Activated CD4-positive, alpha-beta T cell treated with anti-CD3 and anti-CD28 coated beads for 1 hour (primary cell): ENCODE data around the gene TMSB4X.
"Not testable (repeated sequence)": the region's sequence is repeated elsewhere in the genome, so short reads cannot be mapped to it uniquely, and the experiment has no call there.

Source experiments
- DNase-seq: peaks from one replicate; pipeline ENCODE4 v3.0.0-alpha.2; 2020

TMSB4X gene

DNA sequence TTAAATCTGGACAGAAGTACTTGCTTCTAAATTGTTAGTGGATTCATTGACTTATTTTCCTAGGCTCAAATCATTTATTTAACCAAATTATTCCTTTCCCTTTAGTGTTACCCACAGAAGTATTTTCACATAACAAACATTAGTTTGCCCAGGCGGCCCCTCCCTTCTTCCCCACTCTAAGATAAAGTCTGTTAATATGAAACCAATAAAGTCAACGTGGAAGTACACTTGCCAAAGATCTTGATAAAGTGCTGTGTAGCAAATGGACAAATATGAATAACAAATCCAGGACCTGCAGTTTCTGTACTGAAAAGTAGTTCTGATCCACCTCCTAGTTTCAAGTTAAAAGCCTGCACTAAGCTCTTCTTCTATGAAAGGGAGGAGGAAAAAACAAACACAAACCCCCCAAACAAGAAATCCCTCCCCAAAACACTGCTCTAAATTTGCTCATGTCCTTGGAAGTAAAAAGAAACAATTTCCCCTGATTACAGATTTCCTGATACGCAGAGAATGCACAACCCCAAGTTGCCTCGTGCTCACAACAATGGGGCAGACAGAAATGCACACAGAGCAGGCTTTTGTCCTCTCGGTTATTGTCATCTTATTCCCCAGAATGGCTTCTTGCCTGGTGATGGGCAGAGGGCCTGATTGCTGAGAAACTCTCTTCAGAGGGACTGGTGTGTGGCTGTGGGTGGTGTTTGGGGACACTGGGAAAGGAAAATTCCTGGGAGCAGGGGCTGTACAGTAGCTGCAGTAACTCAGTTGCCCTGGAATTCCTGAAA is 23.2 kb downstream of the TMSB4X start:
- no peak for DNase-seq

DNA sequence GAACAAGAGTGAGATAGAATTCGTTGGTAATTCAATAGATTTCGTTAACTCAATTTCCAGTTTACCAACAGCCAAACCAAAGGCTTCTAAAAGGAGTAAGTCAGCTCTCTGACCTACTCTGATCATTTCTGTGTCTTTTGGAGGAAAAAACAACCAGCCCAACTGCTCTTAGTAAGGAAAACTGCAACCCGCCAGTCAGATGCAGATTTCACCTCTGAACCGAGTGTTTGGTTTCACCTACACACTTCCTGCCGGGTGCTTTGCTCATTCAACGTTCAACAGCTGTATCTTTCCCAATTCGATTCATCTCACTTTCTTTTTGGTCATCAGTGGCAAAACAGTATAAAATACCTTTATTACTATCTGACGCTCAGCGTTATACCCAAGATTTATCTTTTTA is 24.5 kb downstream of the TMSB4X start:
- DNase-seq, result peak; percentile 16

DNA sequence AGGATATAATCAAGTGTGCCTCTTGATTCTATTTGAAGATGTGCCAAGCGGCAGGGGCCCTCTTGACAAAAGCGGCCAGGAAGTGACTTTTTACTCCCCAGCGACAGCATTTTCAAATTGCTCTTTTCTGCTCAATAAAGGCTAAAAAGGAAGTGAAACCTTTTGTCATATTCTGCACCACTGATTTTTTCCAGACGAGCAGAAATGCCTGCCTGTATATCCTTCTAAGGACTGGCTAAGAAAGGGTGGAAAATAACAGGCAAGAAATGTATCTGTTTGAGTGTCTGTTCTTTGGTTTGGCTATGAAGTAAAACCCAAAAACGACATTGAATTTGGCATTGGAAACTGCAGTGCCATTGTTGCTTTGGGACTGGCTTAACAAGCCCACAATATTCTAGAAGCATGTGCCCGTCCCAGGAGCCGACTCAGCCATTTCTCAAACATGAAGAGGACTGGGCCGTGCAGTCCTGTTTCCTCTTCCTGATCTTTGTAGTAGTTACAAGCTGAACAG is 25.4 kb downstream of the TMSB4X start:
- no peak for DNase-seq

DNA sequence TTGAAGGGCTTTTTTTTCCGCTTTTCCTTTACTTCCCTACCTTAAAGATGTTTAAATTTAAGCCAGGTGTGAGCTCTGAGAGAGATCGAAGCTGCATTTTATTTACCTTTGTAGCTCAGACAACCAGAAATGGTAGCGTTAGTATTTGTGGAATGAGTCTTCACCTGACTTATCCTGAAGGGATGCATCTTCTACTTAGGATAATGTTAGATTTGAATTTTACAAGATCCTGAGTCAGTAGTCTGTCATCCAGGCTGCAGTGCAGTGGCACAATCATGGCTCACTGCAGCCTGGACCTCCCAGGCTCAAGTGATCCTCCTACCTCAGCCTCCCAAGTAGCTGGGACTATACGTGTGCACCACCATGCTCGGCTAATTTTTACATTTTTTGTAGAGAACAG is 26.2 kb downstream of the TMSB4X start:
- no peak for DNase-seq

DNA sequence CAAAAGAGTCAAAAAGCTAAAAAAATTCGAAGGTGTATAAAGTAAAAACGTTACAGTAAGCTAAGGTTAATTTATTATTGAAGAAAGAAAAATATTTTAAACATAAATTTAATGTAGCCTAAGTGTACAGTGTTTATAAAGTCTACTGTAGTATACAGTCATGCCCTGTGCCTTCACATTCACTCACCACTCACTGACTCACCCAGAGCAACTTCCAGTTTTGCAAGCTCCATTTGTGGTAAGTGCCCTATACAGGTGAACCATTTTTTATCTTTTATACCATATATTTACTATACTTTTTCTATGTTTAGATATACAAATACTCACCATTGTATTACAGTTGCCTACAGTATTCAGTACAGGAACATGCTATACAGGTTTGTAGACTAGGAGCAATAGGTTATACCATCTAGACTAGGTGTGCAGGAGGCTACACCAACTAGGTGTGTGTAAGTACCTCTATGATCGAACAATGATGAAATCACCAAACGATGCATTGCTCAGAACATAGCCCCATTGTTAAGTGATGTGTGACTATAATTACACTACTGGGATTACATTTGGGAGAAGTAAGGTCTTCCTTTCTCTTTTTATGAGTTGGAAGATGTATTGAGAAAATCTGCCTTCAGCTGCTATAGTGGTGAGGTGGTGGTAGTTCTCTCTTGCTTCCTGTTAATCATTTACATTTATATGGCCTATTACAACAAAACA is 27.2 kb downstream of the TMSB4X start:
- no peak for DNase-seq

DNA sequence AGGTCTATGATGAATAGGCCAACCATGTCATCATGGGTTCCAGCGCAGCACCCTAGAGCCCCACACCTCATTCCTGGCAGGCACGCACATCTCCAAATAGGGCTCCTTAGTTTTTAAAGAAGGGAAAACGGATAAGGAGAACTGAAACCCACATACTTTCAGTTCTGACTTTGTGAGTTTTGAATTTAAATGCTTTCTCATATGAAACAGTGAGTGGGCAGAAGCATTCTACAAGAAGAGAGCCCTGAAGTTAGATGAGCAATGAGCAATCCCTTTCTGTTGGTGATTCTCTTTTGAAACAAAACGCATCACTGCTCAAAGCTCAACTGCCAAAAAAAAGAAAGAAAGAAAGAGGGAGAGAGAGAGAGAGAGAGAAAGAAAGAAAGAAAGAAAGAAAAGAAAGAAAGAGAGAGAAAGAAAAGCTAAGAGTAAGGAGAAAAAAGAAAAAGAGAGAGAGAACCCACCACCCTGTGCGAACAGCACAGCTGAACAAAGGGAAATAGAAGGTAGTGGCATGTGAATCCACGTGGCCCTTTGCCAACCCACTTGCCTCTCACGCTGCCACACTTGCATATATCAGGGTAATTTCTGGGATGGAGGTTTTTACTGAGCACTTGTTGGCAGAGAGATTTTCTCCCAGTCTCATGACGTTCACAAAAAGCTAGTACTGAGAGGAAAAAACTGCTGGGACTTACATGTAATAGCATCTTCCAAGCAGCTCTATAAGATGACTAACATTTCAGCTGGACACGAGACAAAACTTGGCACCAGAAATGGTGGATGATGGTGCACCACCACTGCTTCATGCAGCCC is 31.0 kb downstream of the TMSB4X start:
- no peak for DNase-seq

DNA sequence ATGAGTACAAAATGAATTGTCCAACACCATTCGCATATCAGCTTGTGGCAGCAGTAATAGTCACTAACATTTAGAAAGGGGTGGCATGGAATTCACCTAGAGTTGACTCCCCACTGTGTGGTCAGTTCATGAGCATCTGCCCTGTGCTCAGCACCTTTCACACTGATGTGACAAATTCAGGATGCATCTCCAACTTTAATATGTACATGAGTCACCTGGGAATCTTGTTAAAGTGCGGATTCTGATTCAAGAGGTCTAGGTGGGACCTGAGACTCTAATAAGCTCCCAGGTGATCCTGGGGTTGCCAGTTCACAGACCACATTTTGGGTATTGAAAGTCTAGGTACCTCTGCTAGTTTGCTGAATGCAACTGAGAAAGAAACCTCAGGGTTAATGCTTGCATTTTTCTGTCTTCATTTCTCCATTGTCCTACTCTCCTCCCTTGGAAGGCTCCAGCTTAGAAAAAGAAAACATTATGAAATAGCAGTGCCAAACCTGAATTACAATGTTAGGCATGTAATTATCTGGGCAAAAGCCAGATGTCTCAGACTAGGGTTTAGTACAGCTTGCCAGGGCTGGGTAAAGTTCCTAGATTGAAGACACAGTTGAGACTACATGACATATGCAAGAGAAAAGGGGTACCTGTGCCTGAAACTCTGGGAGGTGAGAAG is 32.7 kb downstream of the TMSB4X start:
- no peak for DNase-seq

DNA sequence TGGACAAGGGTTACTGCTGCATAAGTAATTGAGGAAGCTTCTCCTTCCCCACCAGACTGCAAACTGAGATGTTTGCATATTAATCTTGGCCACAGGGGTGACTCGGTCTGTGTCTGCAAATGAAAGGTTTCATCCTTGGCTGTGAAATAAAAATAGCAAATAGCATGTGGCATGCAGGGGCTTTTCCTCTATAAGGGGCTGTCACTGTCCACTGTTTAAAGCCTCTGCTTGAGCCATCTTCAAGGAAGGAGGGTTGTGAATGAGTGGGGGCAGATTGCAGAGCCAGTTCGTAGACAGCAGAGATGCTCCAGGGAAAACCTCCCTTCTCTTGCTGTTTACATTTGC is 33.3 kb downstream of the TMSB4X start:
- DNase-seq, result no peak

DNA sequence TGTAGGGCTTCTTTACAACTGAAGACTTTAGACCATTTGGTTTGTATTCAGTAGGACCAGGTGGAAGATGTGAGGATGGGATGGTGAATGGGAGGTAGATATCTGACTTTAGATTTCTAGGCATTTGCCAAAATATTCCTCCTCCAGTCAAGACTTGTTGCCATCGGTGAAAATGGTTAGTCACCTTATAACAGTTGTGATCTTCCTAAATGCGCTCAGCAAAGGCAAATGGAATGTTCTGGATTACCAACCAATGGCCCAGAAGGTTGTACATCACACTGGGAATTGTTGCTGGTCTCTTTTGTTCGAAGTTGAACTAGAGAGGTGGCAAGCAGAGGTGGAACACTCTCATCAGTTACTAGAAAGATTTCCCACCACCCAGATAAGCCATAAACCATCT is 33.9 kb downstream of the TMSB4X start:
- DNase-seq, result no peak

DNA sequence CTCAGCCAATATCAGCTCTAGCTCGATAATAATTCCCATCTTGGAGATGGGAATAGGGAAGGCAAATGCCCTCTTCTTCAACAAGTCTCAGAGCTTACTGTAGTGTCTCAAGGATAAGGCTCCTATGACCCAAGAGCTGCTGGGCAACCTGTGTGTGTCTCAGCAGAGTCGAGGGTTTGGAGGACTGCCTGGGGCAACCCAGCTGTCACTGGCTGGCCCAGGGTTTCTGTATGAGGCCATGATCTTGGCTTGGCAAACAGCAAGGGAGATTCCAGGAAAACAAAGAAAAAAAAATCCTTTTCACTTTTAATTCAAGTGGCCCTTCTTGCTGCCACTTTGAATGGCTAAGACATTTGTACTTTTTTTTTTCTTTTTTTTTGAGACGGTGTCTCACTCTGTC is 34.4 kb downstream of the TMSB4X start:
- DNase-seq, result no peak

DNA sequence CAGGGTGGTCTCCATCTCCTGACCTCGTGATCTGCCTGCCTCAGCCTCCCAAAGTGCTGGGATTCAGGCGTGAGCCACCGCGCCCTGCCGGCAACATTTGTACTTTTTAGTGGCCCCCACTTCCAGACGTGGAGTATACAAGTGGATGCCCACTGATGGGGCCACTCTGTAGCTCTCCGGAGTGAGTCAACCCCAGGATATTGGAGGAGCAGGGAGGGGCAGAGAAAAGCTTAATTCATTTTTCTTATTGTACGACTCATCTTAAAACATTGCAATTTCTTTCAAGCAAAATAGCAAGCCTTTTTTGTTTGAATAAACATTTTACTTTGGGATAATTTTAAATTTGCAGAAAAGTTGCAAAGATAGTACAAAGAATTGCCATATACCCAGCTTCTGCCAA is 34.9 kb downstream of the TMSB4X start:
- no peak for DNase-seq

DNA sequence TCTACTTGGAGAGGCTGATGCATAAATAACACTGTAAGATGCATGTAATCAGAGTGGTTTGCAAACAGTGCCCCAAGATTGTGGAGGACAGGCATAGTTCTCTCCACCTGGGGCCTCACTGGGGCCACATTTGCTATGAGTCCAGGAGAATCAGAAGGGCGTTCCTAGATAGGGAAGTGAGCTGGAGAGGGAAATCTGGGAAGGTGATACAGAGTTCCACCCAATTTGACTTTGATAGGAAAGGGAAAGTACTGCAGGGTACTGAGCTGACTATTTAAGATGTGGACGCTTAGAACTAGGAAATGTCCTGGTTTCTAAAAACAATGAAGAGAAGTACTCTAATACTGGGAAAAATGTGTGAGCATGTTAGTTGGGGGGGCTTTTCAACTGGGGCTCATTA is 35.6 kb downstream of the TMSB4X start:
- no peak for DNase-seq

DNA sequence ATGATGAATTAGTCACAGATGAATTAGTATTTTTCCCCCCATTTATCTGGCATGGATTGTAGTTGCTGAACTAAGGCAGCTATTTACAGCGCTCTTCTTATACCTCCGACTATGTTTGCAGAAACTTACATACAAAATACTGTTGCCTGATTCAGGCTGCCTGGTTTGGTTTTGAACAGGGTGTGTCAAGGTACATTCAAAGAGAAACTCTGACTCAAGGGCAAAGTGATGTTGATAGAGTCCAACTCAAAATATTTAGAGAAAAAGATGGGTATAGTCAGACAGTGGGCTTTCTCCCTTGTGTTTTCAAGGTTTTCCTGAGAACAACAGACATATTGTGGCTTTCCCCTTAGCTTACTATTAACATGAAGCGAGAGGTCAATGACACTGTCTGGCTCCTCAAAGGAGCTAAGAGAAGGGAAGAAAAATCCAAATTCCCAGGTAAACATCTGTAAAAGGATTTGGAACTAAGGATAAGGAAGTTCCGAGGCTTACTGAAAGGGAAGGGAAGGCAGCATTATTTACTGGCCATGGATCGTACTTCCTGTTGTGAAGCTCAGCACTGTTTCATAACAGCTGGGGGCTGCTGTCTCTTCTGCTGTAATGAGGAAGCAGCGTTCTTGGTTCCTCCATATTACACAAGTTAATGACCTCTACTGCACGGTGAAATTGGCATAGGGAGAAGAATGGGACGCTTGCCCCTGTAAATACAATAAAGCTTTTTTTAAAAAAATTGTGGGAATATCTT is 38.6 kb downstream of the TMSB4X start:
- DNase-seq, result no peak

DNA sequence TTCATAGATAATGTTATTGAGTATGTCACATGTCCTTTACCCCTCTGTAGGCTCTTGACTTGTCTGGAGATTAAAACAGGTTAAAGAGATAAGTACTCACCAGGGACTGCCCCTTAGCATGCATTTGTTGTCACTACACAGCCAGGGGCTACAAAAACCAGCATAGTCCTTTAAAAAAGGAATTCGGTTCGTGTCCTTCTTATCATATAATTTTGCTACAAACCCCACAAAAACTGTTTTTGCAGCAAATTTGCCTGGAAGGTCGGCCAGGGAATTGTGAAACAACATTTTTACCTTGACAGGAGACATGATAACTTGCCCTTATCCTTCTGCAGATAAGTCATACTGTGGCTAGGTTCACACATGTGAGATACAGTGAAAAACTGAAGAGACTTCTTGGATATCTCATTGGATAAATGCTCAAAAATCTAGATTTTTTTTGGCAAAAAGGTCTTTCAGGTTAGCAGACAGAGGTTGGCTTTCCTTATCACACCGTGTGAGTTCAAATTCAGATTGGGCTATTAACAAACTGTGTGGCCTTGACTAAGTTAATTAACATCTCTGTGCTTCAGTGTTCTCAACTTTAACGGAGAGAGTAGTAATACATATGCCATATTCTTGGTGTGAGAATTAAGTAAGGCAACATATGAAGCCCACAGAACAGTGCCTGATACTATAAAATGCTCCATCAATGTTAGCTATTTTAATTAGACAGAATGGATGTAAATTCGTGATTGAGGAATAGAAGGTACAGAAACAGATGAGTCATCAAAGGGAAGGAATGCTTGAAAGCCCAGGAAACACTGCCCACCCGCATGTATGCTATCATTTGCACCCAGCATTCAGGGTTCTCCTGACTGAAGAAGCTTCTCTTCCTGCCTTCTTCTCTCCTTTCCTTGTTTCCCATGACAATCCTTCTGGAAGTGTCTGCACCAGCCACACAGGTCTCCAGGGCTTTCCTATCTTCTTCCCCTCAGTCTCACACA is 39.5 kb downstream of the TMSB4X start:
- no peak for DNase-seq

DNA sequence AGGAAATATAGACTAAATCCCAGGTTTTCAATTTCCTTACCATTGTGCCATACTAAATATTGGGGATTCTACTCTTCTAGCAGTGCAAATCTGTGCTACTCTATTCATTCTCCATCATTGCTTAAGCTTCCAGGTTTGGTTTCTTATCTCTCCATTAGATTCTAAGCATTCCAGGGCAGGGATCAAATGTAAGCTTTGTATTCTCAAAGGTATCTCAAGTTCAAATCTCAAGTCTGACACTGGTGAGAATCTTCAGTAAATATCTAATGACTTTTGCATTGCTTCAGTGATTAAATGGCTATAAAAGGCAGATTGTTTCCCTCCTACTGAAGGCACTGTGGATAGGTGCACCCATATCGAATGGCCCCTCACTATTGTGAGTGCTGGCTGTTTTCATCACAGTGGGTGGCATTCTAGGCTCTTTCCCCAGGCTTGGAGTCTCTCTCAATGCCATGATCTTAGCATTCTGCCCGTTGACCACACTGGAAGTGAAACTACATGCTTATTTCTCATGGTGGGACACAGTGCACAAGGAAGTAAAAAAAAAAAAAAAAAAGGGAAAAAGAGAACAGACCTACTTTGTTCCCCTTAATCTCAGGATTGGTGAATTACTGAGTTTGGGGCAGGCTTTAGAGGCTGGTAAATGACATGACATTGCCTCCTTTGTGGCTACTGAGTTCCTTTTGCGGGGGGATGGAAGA is 40.8 kb downstream of the TMSB4X start:
- no peak for DNase-seq

DNA sequence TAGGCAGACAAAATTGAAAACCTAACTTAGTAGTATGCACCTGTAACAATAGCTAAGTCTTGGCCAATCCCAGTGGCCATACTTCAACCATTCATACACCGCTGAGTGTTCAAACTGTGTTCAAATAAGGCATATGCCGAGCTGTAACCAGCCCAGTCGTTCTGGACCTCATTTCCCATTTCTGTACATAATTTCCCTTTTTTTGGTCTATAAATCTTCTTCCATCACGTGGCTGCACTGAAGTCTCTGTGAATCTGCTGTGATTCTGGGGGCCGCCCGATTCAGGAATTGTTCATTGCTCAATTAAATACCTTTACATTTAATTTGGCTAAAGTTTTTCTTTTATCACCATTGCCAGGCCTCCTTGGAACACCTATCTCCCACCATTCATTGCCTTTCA is 41.8 kb downstream of the TMSB4X start:
- not testable (repeated sequence) for DNase-seq

DNA sequence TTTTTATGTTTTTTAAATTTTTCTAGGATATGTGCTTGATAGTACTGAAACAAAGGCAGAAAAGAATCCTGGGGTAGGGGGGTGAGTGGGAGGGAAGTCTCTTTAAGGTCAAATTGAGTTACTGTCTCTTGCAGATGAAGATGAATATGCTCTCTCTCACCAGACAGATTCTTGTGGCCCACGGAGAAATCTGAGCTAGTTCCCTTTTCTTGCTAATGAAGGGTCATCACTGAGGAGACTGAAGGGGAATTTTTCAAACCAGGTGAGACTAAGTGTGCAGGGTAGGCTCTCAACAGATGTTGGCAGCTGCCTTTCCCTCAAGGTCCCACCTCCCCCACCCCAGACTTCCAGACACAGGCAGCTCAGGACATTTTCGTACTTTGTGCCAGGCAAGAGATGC is 48.0 kb downstream of the TMSB4X start:
- no peak for DNase-seq

DNA sequence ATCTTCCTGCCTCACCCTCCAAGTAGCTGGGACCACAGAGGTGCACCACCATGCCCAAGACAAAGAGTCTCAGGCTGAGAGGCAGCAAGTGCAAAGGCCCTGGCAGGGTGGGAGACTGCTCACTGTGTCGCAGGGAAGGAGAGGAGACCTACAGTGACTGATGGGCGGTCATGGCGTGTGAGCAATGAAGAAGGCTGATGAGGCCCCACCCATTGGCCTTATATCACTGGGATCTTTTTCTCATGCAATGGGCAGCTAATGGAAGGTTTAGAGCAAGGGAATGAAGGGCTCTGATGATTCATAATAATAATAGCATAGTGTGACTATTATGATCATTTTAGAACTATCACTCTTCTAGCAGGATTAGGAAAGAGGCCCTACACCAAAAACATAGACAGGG is 48.7 kb downstream of the TMSB4X start:
- DNase-seq, result no peak

DNA sequence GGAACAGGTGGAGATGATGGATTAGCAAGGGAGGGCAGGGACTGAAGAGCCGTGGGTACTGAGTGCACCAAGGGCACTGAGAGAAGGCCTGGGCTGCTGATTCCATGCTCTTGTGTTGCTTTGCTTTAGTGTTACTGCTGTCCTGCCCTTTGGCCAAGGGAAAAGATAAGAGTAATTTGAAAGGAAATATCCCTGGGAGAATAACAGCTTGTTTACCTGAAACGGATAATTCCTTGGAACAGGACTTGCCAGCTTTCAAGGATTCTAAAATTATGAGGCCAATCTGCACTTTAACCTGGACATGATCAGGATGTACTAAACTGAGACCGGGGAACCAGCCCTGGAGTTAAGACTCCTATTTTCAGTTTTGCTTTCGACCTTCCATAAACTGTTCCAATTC is 49.1 kb downstream of the TMSB4X start:
- DNase-seq, result no peak

DNA sequence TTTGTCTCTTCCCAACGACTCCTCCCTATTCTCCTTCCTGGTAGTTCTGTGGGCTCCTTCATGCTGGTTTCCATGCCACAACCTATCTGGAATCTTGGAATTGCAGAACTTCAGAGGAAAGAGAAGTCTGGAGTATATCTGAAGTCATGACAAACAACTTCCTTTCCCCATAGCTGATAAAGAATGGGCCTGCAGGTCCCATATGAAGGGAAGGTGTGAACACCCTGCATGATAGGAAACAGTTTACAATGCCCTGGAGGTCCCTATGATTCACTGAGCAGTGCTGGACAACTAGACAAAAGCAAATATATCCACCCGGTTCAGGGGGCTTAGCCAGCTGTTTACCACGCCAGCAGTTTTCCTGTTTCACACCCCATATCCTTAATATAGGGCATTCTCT is 50.1 kb downstream of the TMSB4X start:
- DNase-seq, result no peak
